Measurements from ENCODE around the gene RBM20.
"Not testable (repeated sequence)": the region's sequence is repeated elsewhere in the genome, so short reads cannot be mapped to it uniquely, and the experiment has no call there.

Gene RBM20

GRCh38 chr10:110620398-110620719, 23.8 kb upstream of the RBM20 start:
- no peaks in the 10 kb centered on the region for H3K4me1 ChIP-seq
- no peaks in the 10 kb centered on the region for H4K20me1 ChIP-seq
- H3K9ac ChIP-seq = no peak overlapping the region
- no peak overlapping the region for H3K4me3 ChIP-seq
- H3K27me3 ChIP-seq = no peaks in the 10 kb centered on the region
- no peaks in the 10 kb centered on the region for H3K36me3 ChIP-seq
- TF ChIP-seq Cebpa-rat (IDR thresholded peaks at IDR 0.05) = no peak
- peaks cover 0 to 10% (median 4%) of the 10 kb centered on the region in 11 experiments; a peak in 7 of 22 replicates for H3K9me3 ChIP-seq (replicated peaks in 1 of 11)
- H3K27ac ChIP-seq = no peak overlapping the region
- no peak overlapping the region for H3K4me2 ChIP-seq

GRCh38 chr10:110623316-110623715, 20.8 kb upstream of the RBM20 start:
- H3K27ac ChIP-seq; H3K36me3 ChIP-seq; H3K27me3 ChIP-seq; H3K4me3 ChIP-seq; H3K4me1 ChIP-seq; H4K20me1 ChIP-seq; H3K4me2 ChIP-seq; H3K9ac ChIP-seq; H3K9me3 ChIP-seq (replicated peaks in 1 of 11): not testable (repeated sequence)

GRCh38 chr10:110625356-110625894, 18.7 kb upstream of the RBM20 start:
- Histone ChIP-seq H3K4me1 (no peaks in the 10 kb centered on the region), H3K9ac (no peak overlapping the region), H4K20me1 (no peaks in the 10 kb centered on the region), H3K4me3 (no peak overlapping the region), H3K4me2 (no peak overlapping the region), H3K9me3 (replicated peaks in 1 of 11) (peaks cover 0 to 10% (median 5%) of the 10 kb centered on the region in 11 experiments; a peak in 7 of 22 replicates), H3K27ac (no peak overlapping the region), H3K27me3 (no peaks in the 10 kb centered on the region), H3K36me3 (no peaks in the 10 kb centered on the region)
- no peak for TF ChIP-seq Cebpa-rat (IDR thresholded peaks at IDR 0.05)

- TF ChIP-seq Cebpa-rat (IDR thresholded peaks at IDR 0.05) = no peak
- no peak overlapping the region for H3K4me2 ChIP-seq
- H4K20me1 ChIP-seq = no peaks in the 10 kb centered on the region
- H3K36me3 ChIP-seq = no peaks in the 10 kb centered on the region
- H3K9me3 ChIP-seq (replicated peaks in 1 of 11) = peaks cover 0 to 8% (median 4%) of the 10 kb centered on the region in 11 experiments; a peak in 7 of 22 replicates
- H3K27ac ChIP-seq = no peak overlapping the region
- no peak overlapping the region for H3K4me3 ChIP-seq
- H3K4me1 ChIP-seq = no peaks in the 10 kb centered on the region
- H3K9ac ChIP-seq = no peak overlapping the region
- H3K27me3 ChIP-seq = no peaks in the 10 kb centered on the region
Observed at GRCh38 chr10:110625951-110626855, 17.9 kb upstream of the RBM20 start.

GRCh38 chr10:110628161-110628560, 16.0 kb upstream of the RBM20 start:
- no peak overlapping the region for H3K9ac ChIP-seq
- H4K20me1 ChIP-seq = no peaks in the 10 kb centered on the region
- no peaks in the 10 kb centered on the region for H3K36me3 ChIP-seq
- TF ChIP-seq Cebpa-rat (IDR thresholded peaks at IDR 0.05) = no peak
- no peak overlapping the region for H3K27ac ChIP-seq
- H3K27me3 ChIP-seq = no peaks in the 10 kb centered on the region
- no peak overlapping the region for H3K4me2 ChIP-seq
- no peak overlapping the region for H3K4me3 ChIP-seq
- H3K4me1 ChIP-seq = no peaks in the 10 kb centered on the region
- H3K9me3 ChIP-seq (replicated peaks in 1 of 11) = peaks cover 0 to 5% (median 0%) of the 10 kb centered on the region in 11 experiments; a peak in 1 of 22 replicates

- Histone ChIP-seq H4K20me1 (no peaks in the 10 kb centered on the region), H3K27ac (no peak overlapping the region), H3K9me3 (replicated peaks in 1 of 11) (peaks cover 0 to 5% (median 0%) of the 10 kb centered on the region in 11 experiments; a peak in 1 of 22 replicates), H3K4me1 (peaks cover 0 to 4% (median 3%) of the 10 kb centered on the region in 10 experiments; a peak in 16 of 20 replicates), H3K36me3 (no peaks in the 10 kb centered on the region), H3K27me3 (peaks cover 0 to 2% (median 0%) of the 10 kb centered on the region in 11 experiments; a peak in 1 of 22 replicates), H3K4me3 (no peak overlapping the region), H3K4me2 (no peak overlapping the region), H3K9ac (no peak overlapping the region)
- TF ChIP-seq Cebpa-rat (IDR thresholded peaks at IDR 0.05) = no peak
Observed at GRCh38 chr10:110629680-110630191, 14.4 kb upstream of the RBM20 start.

GRCh38 chr10:110631934-110632333, 12.2 kb upstream of the RBM20 start:
- Histone ChIP-seq H3K27me3 (peaks cover 0 to 11% (median 0%) of the 10 kb centered on the region in 11 experiments; a peak in 2 of 22 replicates), H3K27ac (no peak overlapping the region), H3K36me3 (no peaks in the 10 kb centered on the region), H3K4me3 (no peak overlapping the region), H4K20me1 (no peaks in the 10 kb centered on the region; a peak in 2 of 22 replicates), H3K4me1 (peaks cover 0 to 13% (median 9%) of the 10 kb centered on the region in 10 experiments; a peak in 16 of 20 replicates), H3K9me3 (replicated peaks in 1 of 11) (peaks cover 0 to 5% (median 0%) of the 10 kb centered on the region in 11 experiments; a peak in 1 of 22 replicates), H3K4me2 (no peak overlapping the region), H3K9ac (no peak overlapping the region)
- TF ChIP-seq Cebpa-rat (IDR thresholded peaks at IDR 0.05) = no peak

GRCh38 chr10:110632591-110633215, 11.4 kb upstream of the RBM20 start:
- TF ChIP-seq Cebpa-rat (IDR thresholded peaks at IDR 0.05) = no peak
- Histone ChIP-seq H3K9ac (no peak overlapping the region), H3K4me3 (no peak overlapping the region), H3K27me3 (peaks cover 0 to 19% (median 0%) of the 10 kb centered on the region in 11 experiments; a peak in 4 of 22 replicates), H3K9me3 (replicated peaks in 1 of 11) (peaks cover 0 to 5% (median 0%) of the 10 kb centered on the region in 11 experiments; a peak in 1 of 22 replicates), H4K20me1 (no peaks in the 10 kb centered on the region; a peak in 2 of 22 replicates), H3K36me3 (no peaks in the 10 kb centered on the region), H3K4me2 (no peak overlapping the region), H3K4me1 (peaks cover 0 to 13% (median 9%) of the 10 kb centered on the region in 10 experiments; a peak in 16 of 20 replicates), H3K27ac (no peak overlapping the region)
